ENCODE results near the gene LZTR1.

LZTR1 gene

GRCh38 chr22:20995329-20996030 lies 13.4 kb downstream of the LZTR1 start:
- no peak for TF ChIP-seq CTCF (IDR thresholded peaks at IDR 0.05; ENCODE audit: low read depth, low read length, missing control alignments)
- no peak for DNase-seq (ENCODE audit: extremely low read depth, low read depth)

GRCh38 chr22:20996031-20996410 lies 13.9 kb downstream of the LZTR1 start:
- H3K4me3 ChIP-seq (replicated peaks; ENCODE audit: low read depth, low read length), result no peak overlapping the region
- no peak for TF ChIP-seq CTCF (IDR thresholded peaks at IDR 0.05; ENCODE audit: low read depth, low read length, missing control alignments)
- DNase-seq (ENCODE audit: extremely low read depth, low read depth), result no peak

More at GRCh38 chr22:20995329-20996030, 13.4 kb downstream of the LZTR1 start:
- no peak overlapping the region for H3K4me3 ChIP-seq (replicated peaks; ENCODE audit: low read depth, low read length)

GRCh38 chr22:20996598-20997535 lies 14.8 kb downstream of the LZTR1 start:
- TF ChIP-seq CTCF (IDR thresholded peaks at IDR 0.05; ENCODE audit: low read depth, low read length, missing control alignments), result no peak
- no peak for DNase-seq (ENCODE audit: extremely low read depth, low read depth)
- no peak overlapping the region for H3K4me3 ChIP-seq (replicated peaks; ENCODE audit: low read depth, low read length)

- no peak overlapping the region for H3K4me3 ChIP-seq (replicated peaks; ENCODE audit: low read depth, low read length)
- TF ChIP-seq CTCF (IDR thresholded peaks at IDR 0.05; ENCODE audit: low read depth, low read length, missing control alignments), result no peak
- no peak for DNase-seq (ENCODE audit: extremely low read depth, low read depth)
Observed at GRCh38 chr22:20997536-20998257, 15.6 kb downstream of the LZTR1 start.

GRCh38 chr22:20998411-20999336 lies 16.6 kb downstream of the LZTR1 start:
- no peak overlapping the region for H3K4me3 ChIP-seq (replicated peaks; ENCODE audit: low read depth, low read length)
- no peak for TF ChIP-seq CTCF (IDR thresholded peaks at IDR 0.05; ENCODE audit: low read depth, low read length, missing control alignments)
- no peak for DNase-seq (ENCODE audit: extremely low read depth, low read depth)
